NT2/D1 (cell line): ENCODE measurements around the gene OSBPL2.

ENCODE experiments used
- DNase-seq: peaks from one replicate; pipeline ENCODE4 v3.0.0-alpha.2; 2011; ENCODE audit warnings: low read depth, low spot score
- H3K27me3 ChIP-seq: 2 replicates; pipeline ENCODE4 v1.6.0; 2011; ENCODE audit warnings: mild to moderate bottlenecking; ENCODE audit not compliant: insufficient read length, insufficient read depth
- H3K36me3 ChIP-seq: 2 replicates; pipeline ENCODE4 v1.6.1; 2011; ENCODE audit warnings: mild to moderate bottlenecking, low read length, mixed read lengths; ENCODE audit not compliant: insufficient read depth, insufficient read length
- H3K4me1 ChIP-seq: 2 replicates; pipeline ENCODE4 v1.5.1; 2011; ENCODE audit not compliant: insufficient read depth, insufficient read length
- H3K4me3 ChIP-seq: 2 replicates; pipeline ENCODE4 v1.5.1; 2011; ENCODE audit warnings: low read depth; ENCODE audit not compliant: insufficient read length
- H3K9ac ChIP-seq: 2 replicates; pipeline ENCODE4 v1.6.0; 2011; ENCODE audit warnings: low read depth; ENCODE audit not compliant: insufficient read length
- H3K9me3 ChIP-seq: 2 replicates; pipeline ENCODE4 v1.5.1; 2011; ENCODE audit warnings: mild to moderate bottlenecking, low read length; ENCODE audit not compliant: insufficient read depth
- SUZ12 ChIP-seq: IDR thresholded peaks from 2 replicates; pipeline ENCODE4 v1.6.1; 2011; ENCODE audit not compliant: insufficient read length, insufficient read depth; ENCODE audit errors: extremely low read depth
- YY1 ChIP-seq: IDR thresholded peaks from 2 replicates; pipeline ENCODE4 v1.6.1; 2011; ENCODE audit not compliant: insufficient read length, insufficient read depth
- ZNF274 ChIP-seq: IDR thresholded peaks from 2 replicates; pipeline ENCODE4 v1.6.1; 2011; ENCODE audit warnings: mild to moderate bottlenecking, low read depth, low read length

OSBPL2 gene

GRCh38 chr20:62233684-62234083, 4.6 kb upstream of the OSBPL2 start:
- TF ChIP-seq YY1, result no peak
- TF ChIP-seq SUZ12, result no peak
- TF ChIP-seq ZNF274, result no peak
- H3K4me3 ChIP-seq, result no peak overlapping the region
- no peaks in the 10 kb centered on the region for H3K9me3 ChIP-seq
- H3K36me3 ChIP-seq, result no peaks in the 10 kb centered on the region
- H3K4me1 ChIP-seq, result peaks cover 15% of the 10 kb centered on the region
- no peak for DNase-seq
- no peak overlapping the region for H3K9ac ChIP-seq
- peaks cover 15% of the 10 kb centered on the region for H3K27me3 ChIP-seq

- H3K27me3 ChIP-seq, result peaks cover 15% of the 10 kb centered on the region
- H3K9ac ChIP-seq, result no peak overlapping the region
- no peak for TF ChIP-seq YY1
- no peak for TF ChIP-seq SUZ12
- TF ChIP-seq ZNF274, result no peak
- no peak for DNase-seq
- peaks cover 15% of the 10 kb centered on the region for H3K4me1 ChIP-seq
- no peaks in the 10 kb centered on the region for H3K9me3 ChIP-seq
- H3K36me3 ChIP-seq, result no peaks in the 10 kb centered on the region
- H3K4me3 ChIP-seq, result no peak overlapping the region
These were observed 4.0 kb upstream of the OSBPL2 start for GRCh38 chr20:62234339-62234738.

- TF ChIP-seq ZNF274 (no peak), YY1 (no peak), SUZ12 (no peak)
- H3K9ac ChIP-seq, result no peak overlapping the region
- H3K36me3 ChIP-seq, result no peaks in the 10 kb centered on the region
- no peak overlapping the region for H3K4me3 ChIP-seq
- DNase-seq, result no peak
- peaks cover 15% of the 10 kb centered on the region for H3K4me1 ChIP-seq
- no peaks in the 10 kb centered on the region for H3K9me3 ChIP-seq
- peaks cover 18% of the 10 kb centered on the region for H3K27me3 ChIP-seq
These were observed 3.1 kb upstream of the OSBPL2 start for GRCh38 chr20:62235001-62235776.

- H3K9me3 ChIP-seq, result no peaks in the 10 kb centered on the region
- H3K9ac ChIP-seq, result no peak overlapping the region
- DNase-seq, result no peak
- H3K4me1 ChIP-seq, result peaks cover 15% of the 10 kb centered on the region
- no peak for TF ChIP-seq SUZ12
- TF ChIP-seq ZNF274, result no peak
- TF ChIP-seq YY1, result no peak
- peaks cover 1% of the 10 kb centered on the region for H3K36me3 ChIP-seq
- no peak overlapping the region for H3K4me3 ChIP-seq
- H3K27me3 ChIP-seq, result peaks cover 18% of the 10 kb centered on the region
These were observed 2.6 kb upstream of the OSBPL2 start for GRCh38 chr20:62235777-62236157.

GRCh38 chr20:62236200-62236599, 2.1 kb upstream of the OSBPL2 start:
- Histone ChIP-seq H3K4me1 (peaks cover 15% of the 10 kb centered on the region), H3K27me3 (peaks cover 18% of the 10 kb centered on the region), H3K36me3 (peaks cover 3% of the 10 kb centered on the region), H3K4me3 (no peak overlapping the region), H3K9me3 (no peaks in the 10 kb centered on the region), H3K9ac (no peak overlapping the region)
- no peak for DNase-seq
- TF ChIP-seq YY1 (no peak), SUZ12 (no peak), ZNF274 (no peak)

- DNase-seq, result no peak
- H3K27me3 ChIP-seq, result peaks cover 18% of the 10 kb centered on the region
- H3K4me3 ChIP-seq, result no peak overlapping the region
- TF ChIP-seq ZNF274 (no peak), YY1 (no peak), SUZ12 (no peak)
- H3K9ac ChIP-seq, result no peak overlapping the region
- H3K4me1 ChIP-seq, result peaks cover 15% of the 10 kb centered on the region
- no peaks in the 10 kb centered on the region for H3K9me3 ChIP-seq
- H3K36me3 ChIP-seq, result peaks cover 8% of the 10 kb centered on the region
These were observed 1.4 kb upstream of the OSBPL2 start for GRCh38 chr20:62236766-62237513.

- Histone ChIP-seq H3K27me3 (peaks cover 18% of the 10 kb centered on the region), H3K36me3 (peaks cover 10% of the 10 kb centered on the region), H3K9me3 (no peaks in the 10 kb centered on the region), H3K9ac (no peak overlapping the region), H3K4me1 (peaks cover 18% of the 10 kb centered on the region), H3K4me3 (no peak overlapping the region)
- TF ChIP-seq ZNF274 (no peak), SUZ12 (no peak), YY1 (no peak)
- DNase-seq, result no peak
These were observed 864 bp upstream of the OSBPL2 start for GRCh38 chr20:62237514-62237800.
